K562 (cell line): ENCODE results near the gene PRPF6. TPM values are rescaled to one million over a fixed set of nuclear protein-coding genes. Genes with fewer than 3 reads are reported as not detected.

ENCODE experiments used
- ATAC-seq: fragments of 200-7000 bp; cut with Tn5 transposase; 3 replicates; pipeline ENCODE4 v1.9.1; 2020; ENCODE audit warnings: moderate library complexity
- BruUV-seq: library from RNA; stranded (reverse); fragments of 400-500 nt; replicated peaks from 2 replicates; lab custom pipeline; 2021; lab: Mats Ljungman, UMichigan
- CTCF ChIA-PET: fragments of 300-600 bp; formaldehyde crosslinking; extraction: SDS; loops from one replicate; lab custom pipeline; 2021; ENCODE audit warnings: low intra/inter-chr PET ratio; lab: Yijun Ruan, JAX
- POLR2A ChIA-PET: fragments of 300-600, 350-650 bp; sonication (Branson Sonifier 250); formaldehyde crosslinking; extraction: SDS; loops from one replicate; lab custom pipeline; 2021; ENCODE audit warnings: antibody characterized with exemption, inconsistent platforms; lab: Yijun Ruan, JAX
- DNase-seq, 4 experiments: peaks; one replicate each; pipeline versions ENCODE4 v3.0.0 to v3.0.0-alpha.2; 2011 to 2018; ENCODE audit warnings: low spot score in 3 of 4, mixed read lengths in 3 of 4; ENCODE audit errors: extremely low read depth in 1 of 4
- FAIRE-seq: peaks from 2 replicates; lab custom pipeline; 2011; peaks lifted over from hg19 to GRCh38; lab: Jason Lieb, UNC
- H2AFZ ChIP-seq: 2 replicates; pipeline ENCODE4 v1.6.0; 2011; ENCODE audit warnings: low read depth, low read length, control low read depth, inconsistent platforms
- H3K27ac ChIP-seq: fragments of 200-600 bp; 3 replicates; pipeline ENCODE4 v1.8.0; 2011; ENCODE audit warnings: low read depth, mild to moderate bottlenecking, control low read depth, inconsistent platforms, low read length, moderate library complexity, mixed read lengths; ENCODE audit errors: extremely low read depth
- H3K27me3 ChIP-seq, 2 experiments: fragments of 300-600 bp in 1 of 2; 2 replicates in 1 of 2; 3 replicates in 1 of 2; pipeline versions ENCODE4 v1.6.0 to v1.8.0; 2011; ENCODE audit warnings: inconsistent platforms in 2 of 2, low read length in 2 of 2, mild to moderate bottlenecking in 1 of 2, mixed read lengths in 1 of 2, moderate library complexity in 1 of 2; ENCODE audit not compliant: control insufficient read depth in 2 of 2, insufficient read depth in 2 of 2
- H3K36me3 ChIP-seq: fragments of 300-600 bp; 3 replicates; pipeline ENCODE4 v1.8.0; 2011; ENCODE audit warnings: mild to moderate bottlenecking, low read length, inconsistent platforms; ENCODE audit not compliant: control insufficient read depth, insufficient read depth
- H3K4me1 ChIP-seq, 2 experiments: fragments of 200-600 bp in 1 of 2; replicated peaks in 1 of 2; 2 replicates in 1 of 2; 3 replicates in 1 of 2; pipeline versions ENCODE4 v1.5.1 to v1.8.0; 2011; ENCODE audit warnings: inconsistent platforms in 2 of 2, low read length in 2 of 2, mild to moderate bottlenecking in 1 of 2, mixed read lengths in 1 of 2, moderate library complexity in 1 of 2; ENCODE audit not compliant: control insufficient read depth in 2 of 2, insufficient read depth in 2 of 2
- H3K4me2 ChIP-seq: 2 replicates; pipeline ENCODE4 v1.6.1; 2011; ENCODE audit warnings: low read length, control low read depth, inconsistent platforms, mixed read lengths; ENCODE audit not compliant: insufficient read depth
- H3K4me3 ChIP-seq: fragments of 200-600 bp; sonication (generic), shearing (Covaris generic); 2 replicates; pipeline ENCODE4 v1.5.1; 2016; ENCODE audit warnings: control low read depth, inconsistent platforms
- H3K79me2 ChIP-seq: fragments of 200-600 bp; 3 replicates; pipeline ENCODE4 v1.8.0; 2011; ENCODE audit warnings: low read length, inconsistent platforms; ENCODE audit not compliant: control insufficient read depth, insufficient read depth
- H3K9ac ChIP-seq, 2 experiments: 2 replicates each; pipeline versions ENCODE4 v1.6.0 to v1.6.1; 2011; ENCODE audit warnings: low read depth in 2 of 2, low read length in 2 of 2, control low read depth in 1 of 2, inconsistent platforms in 1 of 2, mild to moderate bottlenecking in 1 of 2, mixed read lengths in 1 of 2; ENCODE audit not compliant: insufficient read depth in 1 of 2
- H3K9me1 ChIP-seq: one replicate; pipeline ENCODE4 v1.6.0; 2011; ENCODE audit warnings: inconsistent platforms, mild to moderate bottlenecking, low read length, moderate library complexity; ENCODE audit not compliant: control insufficient read depth, insufficient read depth
- H3K9me3 ChIP-seq: replicated peaks from 2 replicates; pipeline ENCODE4 v1.5.1; 2011; ENCODE audit warnings: low read depth, low read length, inconsistent platforms; ENCODE audit not compliant: control insufficient read depth, insufficient read depth
- H4K20me1 ChIP-seq: replicated peaks from 2 replicates; pipeline ENCODE4 v1.6.1; 2011; ENCODE audit warnings: low read length, inconsistent platforms, mixed read lengths; ENCODE audit not compliant: control insufficient read depth, insufficient read depth
- CTCFL ChIP-seq: IDR thresholded peaks from 2 replicates; pipeline ENCODE4 v1.6.1; 2011; ENCODE audit warnings: borderline replicate concordance, low read depth, mild to moderate bottlenecking, moderate library complexity, low read length; ENCODE audit not compliant: insufficient read depth, poor library complexity, severe bottlenecking
- EP300 ChIP-seq: IDR thresholded peaks from 2 replicates; pipeline ENCODE4 v1.6.1; 2012; ENCODE audit warnings: low read length, improper control_type of control experiment
- ETV5 ChIP-seq: sonication (generic); formaldehyde crosslinking; IDR thresholded peaks from 2 replicates; pipeline ENCODE4 v1.4.0; 2020; ENCODE audit warnings: low read depth, mild to moderate bottlenecking, missing genetic modification reagents
- PTTG1 ChIP-seq: fragments of 450-650 bp; IDR thresholded peaks from 2 replicates; pipeline ENCODE4 v1.6.1; 2016; ENCODE audit warnings: low read depth, mild to moderate bottlenecking, missing genetic modification characterization, missing compliant biosample characterization
- RAD21 ChIP-seq, 2 experiments: fragments of 250-450 bp in 1 of 2; fragments of 450-650 bp in 1 of 2; sonication (Bioruptor Pico) in 1 of 2; formaldehyde crosslinking in 1 of 2; IDR thresholded peaks in 1 of 2; conservative IDR thresholded peaks in 1 of 2; 2 replicates each; pipeline versions ENCODE4 v1.4.0 to v1.8.0; 2020 to 2022; ENCODE audit warnings: mild to moderate bottlenecking in 2 of 2, moderate library complexity in 1 of 2
- SREBF1 ChIP-seq: fragments of 150-350 bp; IDR thresholded peaks from 2 replicates; pipeline ENCODE4 v1.6.1; 2014; ENCODE audit warnings: antibody characterized with exemption, low read depth, low read length, borderline replicate concordance
- ZNF239 ChIP-seq: fragments of 250-450 bp; sonication (Bioruptor Pico); IDR thresholded peaks from 2 replicates; pipeline ENCODE4 v1.4.0; 2020; ENCODE audit warnings: mild to moderate bottlenecking
- ZNF77 ChIP-seq: fragments of 250-450 bp; sonication (Bioruptor Pico); IDR thresholded peaks from 2 replicates; pipeline ENCODE4 v1.5.0; 2020
- WGBS: fragments of 100-300 bp; shearing (Covaris generic); methylation state at CpG from one replicate; pipeline ENCODE4 v1.1.6; 2016; ENCODE audit warnings: low coverage, mixed read lengths; ENCODE audit not compliant: insufficient coverage; ENCODE audit errors: missing lambda C conversion rate; 5-methylcytosine and 5-hydroxymethylcytosine counted together
- in situ Hi-C: fragments of 300-500 bp; cut with MboI; formaldehyde crosslinking; loops from 4 replicates; pipeline ENCODE4 v1.15.0; 2018; ENCODE audit warnings: inconsistent platforms, mixed read lengths
- intact Hi-C: fragments of 100-400 bp; cut with micrococcal nuclease; formaldehyde crosslinking; loops from 2 replicates; pipeline ENCODE4 v1.14.2; 2022
- polyA plus RNA-seq, 8 experiments: library from polyadenylated mRNA; depleted of rRNA in 4 of 8; stranded (reverse) in 5 of 8; unstranded in 3 of 8; fragments of >200 nt; fragmentation: Nextera tagmentation in 2 of 8; fragmentation: Illumina TruSeq in 1 of 8; extraction: Ambion mirVana in 2 of 8; extraction: Trizol in 1 of 8; gene quantifications; 2 replicates each; pipeline versions ENCODE4 v1.2.1 to v1.2.3, GENCODE V29; 2011 to 2014; ENCODE audit warnings: inconsistent platforms in 1 of 8, missing spikeins in 1 of 8
- total RNA-seq, 7 experiments: library from RNA; depleted of rRNA in 6 of 7; stranded (reverse); fragments of >200 nt in 6 of 7; fragmentation: Illumina TruSeq in 2 of 7; extraction: Trizol in 2 of 7; gene quantifications; 2 replicates each; pipeline versions ENCODE4 v1.2.1 to v1.2.3, GENCODE V29; 2011 to 2021; ENCODE audit warnings: low replicate concordance in 1 of 7
- TF ChIP-seq, protein P1 (sequence below): fragments of 250-450 bp; sonication (Bioruptor Pico); IDR thresholded peaks from 2 replicates; pipeline ENCODE4 v1.4.0; 2020
- TF ChIP-seq, protein P2 (sequence below), 3 experiments: fragments of 200-800 bp in 1 of 3; sonication (Bioruptor generic) in 1 of 3; sonication (generic) in 1 of 3; formaldehyde crosslinking in 1 of 3; IDR thresholded peaks; 2 replicates each; pipeline versions ENCODE4 v1.6.1 to v1.8.0; 2016 to 2022; ENCODE audit warnings: mild to moderate bottlenecking in 2 of 3, missing compliant biosample characterization in 2 of 3, missing genetic modification characterization in 2 of 3, missing genetic modification reagents in 1 of 3

The PRPF6 gene
- total and polyA plus RNA-seq, 9 of the 15 experiments (the other 6 are each of a cell fraction or from before 2014, with no cell fraction given): 4.2 to 83.2 (median 59.9) TPM

DNA sequence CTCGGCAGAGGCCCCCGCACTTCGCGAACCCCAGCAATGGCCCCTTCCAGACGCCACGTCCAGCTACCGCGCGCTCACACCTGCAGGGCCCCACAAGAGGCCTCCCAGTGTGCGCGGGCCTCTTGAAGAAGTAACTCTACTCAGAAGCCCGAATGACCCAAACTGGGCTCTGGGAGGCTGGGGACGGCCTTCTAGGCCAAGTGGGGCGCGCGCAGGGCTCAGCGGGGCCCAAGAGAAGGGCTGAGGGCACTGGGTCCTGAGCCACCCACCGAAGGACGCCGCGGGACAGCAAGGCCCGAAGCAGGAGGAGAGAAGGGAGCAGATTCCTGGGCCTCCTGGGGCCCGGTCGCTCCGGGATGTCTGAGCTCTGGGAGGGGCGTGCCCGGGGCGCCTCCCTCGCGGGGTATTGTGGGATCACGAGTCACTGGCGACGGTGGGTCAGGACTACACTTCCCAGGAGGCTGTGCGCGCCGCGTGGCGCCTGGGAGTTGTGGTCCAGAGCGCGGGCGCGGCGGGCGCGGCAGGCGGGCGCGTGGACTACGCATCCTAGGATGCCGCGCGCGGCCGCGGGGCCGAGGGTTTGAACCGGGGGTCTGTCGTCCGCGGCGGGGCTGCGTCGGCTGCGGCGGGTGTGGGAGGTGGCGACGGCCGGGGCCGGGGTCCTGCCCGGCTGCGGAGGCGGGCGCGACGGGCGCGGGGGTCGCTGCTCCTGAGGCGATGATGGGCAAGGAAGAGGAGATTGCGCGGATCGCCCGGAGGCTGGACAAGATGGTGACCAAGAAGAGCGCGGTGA, 81.9 kb downstream of the PRPF6 start, which contains the start of gene TCEA2:
Gene TCEA2 (plus strand): TSS at position 603 of the 793 bp plus-strand sequence. CDS start 115 bp downstream, at position 718.
- Histone ChIP-seq H3K4me2 (peak within 1 kb of the TSS; percentile 80), H3K79me2 (peaks cover 4% of the 10 kb centered on the region; the same call in 2 of the 3 replicates), H3K9ac (peak within 1 kb of the TSS; percentile 72 to 91), H3K4me3 (peak within 1 kb of the TSS; percentile 97), H3K4me1 (peaks cover 34 to 64% of the 10 kb centered on the region in 2 experiments), H3K27ac (peak within 1 kb of the TSS; percentile 55), H4K20me1 (no peaks in the 10 kb centered on the region), H3K36me3 (no peaks in the 10 kb centered on the region), H3K9me1 (peaks cover 3% of the 10 kb centered on the region), H3K27me3 (no peaks in the 10 kb centered on the region), H2AFZ (peak within 1 kb of the TSS; percentile 86), H3K9me3 (no peaks in the 10 kb centered on the region)
- TSS peak; percentile 84 for BruUV-seq
- WGBS: 15% methylated on average over 47 of the region's 85 CpGs
- POLR2A ChIA-PET: interaction anchor here (0.6 to 1.2 kb wide), 10 partner anchors 8 to 542 kb away, joined by 3 to 6 read pairs (median 4); partner anchors contain the start of genes LIME1, OPRL1 and PPDPF
- intact Hi-C loops: no loop called here
- in situ Hi-C loops: no loop called here
- ATAC-seq: peak; percentile 96
- peak; percentile 96 for FAIRE-seq
- CTCF ChIA-PET: interaction anchor here (0.6 kb wide), 1 partner anchor 44 kb away, joined by 4 read pairs; no protein-coding TSS in a partner anchor
- DNase-seq: peak; percentile 94 to 98 (median 96)
- TF ChIP-seq EP300 (peak; percentile 9; the same call in 1 of the 2 replicates), ZNF77 (CRISPR knock-in tag) (no peak), PTTG1 (tag) (no peak), SREBF1 (peak; percentile 79; the same call in 1 of the 2 replicates), ZNF239 (peak; percentile 71), CTCFL (no peak), RAD21 (CRISPR knock-in tag; conservative IDR thresholded peaks at IDR 0.05 in 1 of 2, IDR thresholded peaks at IDR 0.05 in 1 of 2) (no peak), ETV5 (CRISPR knock-in tag) (peak; percentile 58; the same call in 1 of the 2 replicates)
- TF ChIP-seq, protein P1, sequence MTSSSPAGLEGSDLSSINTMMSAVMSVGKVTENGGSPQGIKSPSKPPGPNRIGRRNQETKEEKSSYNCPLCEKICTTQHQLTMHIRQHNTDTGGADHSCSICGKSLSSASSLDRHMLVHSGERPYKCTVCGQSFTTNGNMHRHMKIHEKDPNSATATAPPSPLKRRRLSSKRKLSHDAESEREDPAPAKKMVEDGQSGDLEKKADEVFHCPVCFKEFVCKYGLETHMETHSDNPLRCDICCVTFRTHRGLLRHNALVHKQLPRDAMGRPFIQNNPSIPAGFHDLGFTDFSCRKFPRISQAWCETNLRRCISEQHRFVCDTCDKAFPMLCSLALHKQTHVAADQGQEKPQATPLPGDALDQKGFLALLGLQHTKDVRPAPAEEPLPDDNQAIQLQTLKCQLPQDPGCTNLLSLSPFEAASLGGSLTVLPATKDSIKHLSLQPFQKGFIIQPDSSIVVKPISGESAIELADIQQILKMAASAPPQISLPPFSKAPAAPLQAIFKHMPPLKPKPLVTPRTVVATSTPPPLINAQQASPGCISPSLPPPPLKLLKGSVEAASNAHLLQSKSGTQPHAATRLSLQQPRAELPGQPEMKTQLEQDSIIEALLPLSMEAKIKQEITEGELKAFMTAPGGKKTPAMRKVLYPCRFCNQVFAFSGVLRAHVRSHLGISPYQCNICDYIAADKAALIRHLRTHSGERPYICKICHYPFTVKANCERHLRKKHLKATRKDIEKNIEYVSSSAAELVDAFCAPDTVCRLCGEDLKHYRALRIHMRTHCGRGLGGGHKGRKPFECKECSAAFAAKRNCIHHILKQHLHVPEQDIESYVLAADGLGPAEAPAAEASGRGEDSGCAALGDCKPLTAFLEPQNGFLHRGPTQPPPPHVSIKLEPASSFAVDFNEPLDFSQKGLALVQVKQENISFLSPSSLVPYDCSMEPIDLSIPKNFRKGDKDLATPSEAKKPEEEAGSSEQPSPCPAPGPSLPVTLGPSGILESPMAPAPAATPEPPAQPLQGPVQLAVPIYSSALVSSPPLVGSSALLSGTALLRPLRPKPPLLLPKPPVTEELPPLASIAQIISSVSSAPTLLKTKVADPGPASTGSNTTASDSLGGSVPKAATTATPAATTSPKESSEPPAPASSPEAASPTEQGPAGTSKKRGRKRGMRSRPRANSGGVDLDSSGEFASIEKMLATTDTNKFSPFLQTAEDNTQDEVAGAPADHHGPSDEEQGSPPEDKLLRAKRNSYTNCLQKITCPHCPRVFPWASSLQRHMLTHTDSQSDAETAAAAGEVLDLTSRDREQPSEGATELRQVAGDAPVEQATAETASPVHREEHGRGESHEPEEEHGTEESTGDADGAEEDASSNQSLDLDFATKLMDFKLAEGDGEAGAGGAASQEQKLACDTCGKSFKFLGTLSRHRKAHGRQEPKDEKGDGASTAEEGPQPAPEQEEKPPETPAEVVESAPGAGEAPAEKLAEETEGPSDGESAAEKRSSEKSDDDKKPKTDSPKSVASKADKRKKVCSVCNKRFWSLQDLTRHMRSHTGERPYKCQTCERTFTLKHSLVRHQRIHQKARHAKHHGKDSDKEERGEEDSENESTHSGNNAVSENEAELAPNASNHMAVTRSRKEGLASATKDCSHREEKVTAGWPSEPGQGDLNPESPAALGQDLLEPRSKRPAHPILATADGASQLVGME (CRISPR knock-in tag): peak; percentile 92; the same call in 1 of the 2 replicates
- TF ChIP-seq, protein P2, sequence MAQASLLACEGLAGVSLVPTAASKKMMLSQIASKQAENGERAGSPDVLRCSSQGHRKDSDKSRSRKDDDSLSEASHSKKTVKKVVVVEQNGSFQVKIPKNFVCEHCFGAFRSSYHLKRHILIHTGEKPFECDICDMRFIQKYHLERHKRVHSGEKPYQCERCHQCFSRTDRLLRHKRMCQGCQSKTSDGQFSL (CRISPR knock-in tag; IDR thresholded peaks at IDR 0.05): peak; percentile 35; the same call in 1 of the 2 replicates
- TF ChIP-seq, protein P2 (tag; IDR thresholded peaks at IDR 0.05): no peak
